Endothelial cell of umbilical vein (primary cell): ENCODE results near the gene S100P. TPM values are rescaled to one million over a fixed set of nuclear protein-coding genes. Genes with fewer than 3 reads are reported as not detected.

Experiments used
- BruUV-seq: library from RNA; stranded (reverse); fragments of 400-500 nt; replicated peaks from 2 replicates; lab custom pipeline; 2021; lab: Mats Ljungman, UMichigan
- CTCF ChIA-PET: fragments of 300-600, 350-600 bp; sonication (Branson Sonifier 250); formaldehyde crosslinking; loops from one replicate; lab custom pipeline; 2021; ENCODE audit warnings: antibody characterized with exemption, inconsistent platforms; lab: Charles Lee
- POLR2A ChIA-PET: fragments of 300-600, 350-600 bp; sonication (Branson Sonifier 250); formaldehyde crosslinking; loops from one replicate; lab custom pipeline; 2021; ENCODE audit warnings: antibody characterized with exemption, inconsistent platforms; lab: Charles Lee
- DNase-seq: peaks from one replicate; pipeline ENCODE4 v3.0.0-alpha.2; 2011; ENCODE audit warnings: low read depth, low spot score
- FAIRE-seq: peaks from 2 replicates; lab custom pipeline; 2011; peaks lifted over from hg19 to GRCh38; lab: Jason Lieb, UNC
- H2AFZ ChIP-seq: 2 replicates; pipeline ENCODE4 v1.6.0; 2012; ENCODE audit warnings: low read depth, low read length, control low read depth, inconsistent platforms
- H3K27ac ChIP-seq: 2 replicates; pipeline ENCODE4 v1.5.1; 2011; ENCODE audit warnings: low read depth, mild to moderate bottlenecking, control low read depth, low read length, moderate library complexity; ENCODE audit not compliant: insufficient read depth
- H3K27me3 ChIP-seq, 2 experiments: 2 replicates each; pipeline versions ENCODE4 v1.6.0 to v1.6.1; 2011; ENCODE audit warnings: low read length in 2 of 2, mixed read lengths in 1 of 2; ENCODE audit not compliant: control insufficient read depth in 2 of 2, insufficient read depth in 2 of 2
- H3K36me3 ChIP-seq, 2 experiments: 2 replicates in 1 of 2; 3 replicates in 1 of 2; pipeline ENCODE4 v1.5.1; 2011; ENCODE audit warnings: low read length in 2 of 2, mild to moderate bottlenecking in 1 of 2, moderate library complexity in 1 of 2; ENCODE audit not compliant: control insufficient read depth in 2 of 2, insufficient read depth in 2 of 2; ENCODE audit errors: extremely low read depth in 1 of 2
- H3K4me1 ChIP-seq: 3 replicates; pipeline ENCODE4 v1.5.1; 2011; ENCODE audit warnings: mild to moderate bottlenecking, low read length; ENCODE audit not compliant: control insufficient read depth, insufficient read depth; ENCODE audit errors: extremely low read depth
- H3K4me2 ChIP-seq: 2 replicates; pipeline ENCODE4 v1.6.1; 2011; ENCODE audit warnings: low read length, control low read depth, mixed read lengths; ENCODE audit not compliant: insufficient read depth
- H3K4me3 ChIP-seq, 3 experiments: fragments of 200-600 bp in 1 of 3; sonication (generic), shearing (Covaris generic) in 1 of 3; replicated peaks in 1 of 3; 2 replicates each; pipeline ENCODE4 v1.5.1; 2011 to 2016; ENCODE audit warnings: control low read depth in 3 of 3, low read length in 3 of 3, mild to moderate bottlenecking in 2 of 3, inconsistent platforms in 1 of 3, low read depth in 1 of 3, moderate library complexity in 1 of 3; ENCODE audit not compliant: insufficient read depth in 1 of 3
- H3K79me2 ChIP-seq: 2 replicates; pipeline ENCODE4 v1.6.0; 2012; ENCODE audit warnings: low read length, inconsistent platforms; ENCODE audit not compliant: control insufficient read depth, insufficient read depth
- H3K9ac ChIP-seq: replicated peaks from 2 replicates; pipeline ENCODE3; 2011; ENCODE audit warnings: low read length, control low read depth; ENCODE audit not compliant: insufficient read depth; ENCODE audit errors: extremely low read depth
- H3K9me1 ChIP-seq: replicated peaks from 3 replicates; pipeline ENCODE4 v1.6.0; 2011; ENCODE audit warnings: mild to moderate bottlenecking, low read length; ENCODE audit not compliant: control insufficient read depth, insufficient read depth; ENCODE audit errors: extremely low read depth
- H3K9me3 ChIP-seq: replicated peaks from 2 replicates; pipeline ENCODE4 v1.5.1; 2012; ENCODE audit warnings: low read length, inconsistent platforms; ENCODE audit not compliant: control insufficient read depth, insufficient read depth
- H4K20me1 ChIP-seq: replicated peaks from 2 replicates; pipeline ENCODE3; 2011; ENCODE audit warnings: mild to moderate bottlenecking, low read length; ENCODE audit not compliant: control insufficient read depth, insufficient read depth; ENCODE audit errors: extremely low read depth
- EZH2 ChIP-seq: IDR thresholded peaks from 2 replicates; pipeline ENCODE4 v1.6.1; 2012; ENCODE audit warnings: borderline replicate concordance, low read depth, mild to moderate bottlenecking, moderate library complexity, low read length, inconsistent platforms; ENCODE audit not compliant: severe bottlenecking
- FOS ChIP-seq: IDR thresholded peaks from 2 replicates; pipeline ENCODE4 v1.6.1; 2011; ENCODE audit warnings: mild to moderate bottlenecking, low read length, moderate library complexity, borderline replicate concordance; ENCODE audit not compliant: insufficient read depth
- GATA2 ChIP-seq: IDR thresholded peaks from 2 replicates; pipeline ENCODE4 v1.7.0; 2011; ENCODE audit warnings: low read depth, mild to moderate bottlenecking, moderate library complexity, mixed read lengths, low read length; ENCODE audit not compliant: insufficient read length, insufficient read depth
- JUN ChIP-seq: IDR thresholded peaks from 2 replicates; pipeline ENCODE4 v1.6.1; 2011; ENCODE audit warnings: borderline replicate concordance, low read depth; ENCODE audit not compliant: insufficient read length, insufficient read depth
- MYC ChIP-seq: IDR thresholded peaks from one replicate; pipeline ENCODE4 v1.6.1; 2011; ENCODE audit warnings: mild to moderate bottlenecking, low read depth, low read length
- POLR2A ChIP-seq: IDR thresholded peaks from 2 replicates; pipeline ENCODE4 v1.6.1; 2012; ENCODE audit warnings: low read depth, mild to moderate bottlenecking, control low read depth, low read length
- POLR2AphosphoS5 ChIP-seq: IDR thresholded peaks from 2 replicates; pipeline ENCODE4 v1.6.1; 2012; ENCODE audit warnings: low read depth, mild to moderate bottlenecking, control low read depth, low read length, moderate library complexity; ENCODE audit not compliant: insufficient read depth
- dilution Hi-C: fragments of 300-500 bp; cut with MboI; formaldehyde crosslinking; loops from one replicate; pipeline ENCODE4 v1.15.0; 2019; ENCODE audit warnings: low sequenced_read_pairs; ENCODE audit not compliant: extremely low pct_ligation_motif_present
- intact Hi-C: fragments of 100-400 bp; cut with micrococcal nuclease; formaldehyde crosslinking; loops from one replicate; pipeline ENCODE4 v1.10.0; 2022
- polyA plus RNA-seq, 4 experiments: library from polyadenylated mRNA; depleted of rRNA in 3 of 4; stranded (reverse) in 3 of 4; unstranded in 1 of 4; fragments of >200 nt; gene quantifications; 2 replicates each; pipeline versions ENCODE4 v1.2.1 to v1.2.3, GENCODE V29; 2011 to 2012; ENCODE audit warnings: missing spikeins in 1 of 4
- total RNA-seq: library from RNA; stranded (reverse); gene quantifications from 2 replicates; pipeline ENCODE4 v1.2.3, GENCODE V29; 2021
- TF ChIP-seq, protein P1 (sequence below): IDR thresholded peaks from 2 replicates; pipeline ENCODE4 v1.6.1; 2011; ENCODE audit not compliant: insufficient read depth, insufficient read length
- TF ChIP-seq, protein P2 (sequence below), 2 donors: IDR thresholded peaks; 1 replicate in 1 of 2; 2 replicates in 1 of 2; pipeline ENCODE4 v1.5.1; 2011; ENCODE audit warnings: low read length in 2 of 2, mild to moderate bottlenecking in 2 of 2, moderate library complexity in 2 of 2, control low read depth in 1 of 2, inconsistent platforms in 1 of 2, low read depth in 1 of 2; ENCODE audit not compliant: insufficient read depth in 1 of 2; ENCODE audit errors: extremely low read depth in 1 of 2

The S100P gene
- total and polyA plus RNA-seq, 2 donors (not counting 3 experiments of a cell fraction or from before 2014, with no cell fraction given): not detected

DNA sequence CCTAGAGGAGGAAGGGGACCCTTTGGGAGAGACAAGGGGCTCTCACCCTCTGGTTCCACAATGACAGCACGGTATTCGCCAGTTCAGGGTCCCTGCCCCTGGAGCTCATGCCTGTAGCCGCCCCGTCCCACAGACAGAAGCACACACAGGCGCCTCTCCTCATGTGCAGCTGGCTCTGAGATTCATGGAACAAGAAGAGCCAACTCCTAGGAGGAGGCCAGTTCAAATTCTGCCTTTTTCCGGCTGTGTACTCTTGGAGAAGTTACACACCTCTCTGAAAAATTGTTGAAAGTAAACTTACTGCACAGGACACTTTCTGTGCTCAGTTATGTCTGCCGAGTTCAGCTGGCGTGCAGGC lies 37.6 kb downstream of the S100P start:
- no peak overlapping the region for H3K27ac ChIP-seq
- no peaks in the 10 kb centered on the region for H3K79me2 ChIP-seq
- no peaks in the 10 kb centered on the region for H3K9me3 ChIP-seq
- no peak overlapping the region for H2AFZ ChIP-seq
- no peak for DNase-seq
- no peaks in the 10 kb centered on the region for H3K27me3 ChIP-seq
- TF ChIP-seq POLR2AphosphoS5: no peak
- no peak for TF ChIP-seq EZH2
- TF ChIP-seq, protein P1, sequence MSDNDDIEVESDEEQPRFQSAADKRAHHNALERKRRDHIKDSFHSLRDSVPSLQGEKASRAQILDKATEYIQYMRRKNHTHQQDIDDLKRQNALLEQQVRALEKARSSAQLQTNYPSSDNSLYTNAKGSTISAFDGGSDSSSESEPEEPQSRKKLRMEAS: no peak
- no peak for TF ChIP-seq GATA2
- TF ChIP-seq MYC: no peak
- no peak for TF ChIP-seq POLR2A
- no peak for TF ChIP-seq FOS
- TF ChIP-seq, protein P2, sequence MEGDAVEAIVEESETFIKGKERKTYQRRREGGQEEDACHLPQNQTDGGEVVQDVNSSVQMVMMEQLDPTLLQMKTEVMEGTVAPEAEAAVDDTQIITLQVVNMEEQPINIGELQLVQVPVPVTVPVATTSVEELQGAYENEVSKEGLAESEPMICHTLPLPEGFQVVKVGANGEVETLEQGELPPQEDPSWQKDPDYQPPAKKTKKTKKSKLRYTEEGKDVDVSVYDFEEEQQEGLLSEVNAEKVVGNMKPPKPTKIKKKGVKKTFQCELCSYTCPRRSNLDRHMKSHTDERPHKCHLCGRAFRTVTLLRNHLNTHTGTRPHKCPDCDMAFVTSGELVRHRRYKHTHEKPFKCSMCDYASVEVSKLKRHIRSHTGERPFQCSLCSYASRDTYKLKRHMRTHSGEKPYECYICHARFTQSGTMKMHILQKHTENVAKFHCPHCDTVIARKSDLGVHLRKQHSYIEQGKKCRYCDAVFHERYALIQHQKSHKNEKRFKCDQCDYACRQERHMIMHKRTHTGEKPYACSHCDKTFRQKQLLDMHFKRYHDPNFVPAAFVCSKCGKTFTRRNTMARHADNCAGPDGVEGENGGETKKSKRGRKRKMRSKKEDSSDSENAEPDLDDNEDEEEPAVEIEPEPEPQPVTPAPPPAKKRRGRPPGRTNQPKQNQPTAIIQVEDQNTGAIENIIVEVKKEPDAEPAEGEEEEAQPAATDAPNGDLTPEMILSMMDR (IDR thresholded peaks at IDR 0.05; ENCODE audit: extremely low read depth in 1 of 2, insufficient read depth in 1 of 2, low read depth in 1 of 2, low read length in 2 of 2): no peak
- TF ChIP-seq JUN: no peak
- H3K36me3 ChIP-seq: no peaks in the 10 kb centered on the region
- no peak overlapping the region for H3K9ac ChIP-seq
- no peak overlapping the region for H3K4me2 ChIP-seq
- no peak for FAIRE-seq
- H4K20me1 ChIP-seq: no peaks in the 10 kb centered on the region
- intact Hi-C loops (no loop called here), dilution Hi-C loops (no loop called here)
- ChIA-PET CTCF (interaction anchor here (1.0 to 2.9 kb wide), 4 partner anchors 11 to 243 kb away, joined by 3 to 15 read pairs (median 5); no protein-coding TSS in a partner anchor), POLR2A (no interaction called here)
- H3K4me3 ChIP-seq: no peak overlapping the region
- no TSS peak for BruUV-seq
- peaks cover 3% of the 10 kb centered on the region for H3K4me1 ChIP-seq
- H3K9me1 ChIP-seq: no peaks in the 10 kb centered on the region
